ENCODE results near the gene FAM186B. TPM values are rescaled to one million over a fixed set of nuclear protein-coding genes. Genes with fewer than 3 reads are reported as not detected.

FAM186B gene
- total and polyA plus RNA-seq, 2 of the 13 experiments (the other 11 are each of a cell fraction or from before 2014, with no cell fraction given): 0.07 to 0.20 TPM

DNA sequence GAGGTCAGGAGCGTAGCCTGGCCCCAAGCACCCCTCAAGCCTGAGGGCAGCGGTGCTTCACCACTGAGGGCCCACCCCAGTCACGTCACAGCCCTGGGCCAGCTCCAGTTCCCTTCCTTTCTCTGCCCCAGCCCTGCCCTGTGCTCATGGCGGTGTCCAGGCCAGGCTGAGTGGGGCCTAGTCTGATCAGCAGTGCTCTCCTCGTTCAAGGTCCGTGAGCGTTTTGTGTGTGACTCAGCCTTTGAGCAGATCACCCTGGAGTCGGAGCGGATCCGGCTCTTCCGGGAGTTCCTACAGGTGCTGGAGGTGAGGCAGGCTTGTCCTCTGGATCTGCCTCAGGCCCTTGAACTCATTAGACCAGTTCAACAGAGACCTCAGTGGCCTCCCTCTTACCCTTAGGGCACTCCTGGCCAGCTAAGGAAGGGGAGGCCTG, 36.9 kb upstream of the FAM186B start (continued):
- TF ChIP-seq, protein P1, sequence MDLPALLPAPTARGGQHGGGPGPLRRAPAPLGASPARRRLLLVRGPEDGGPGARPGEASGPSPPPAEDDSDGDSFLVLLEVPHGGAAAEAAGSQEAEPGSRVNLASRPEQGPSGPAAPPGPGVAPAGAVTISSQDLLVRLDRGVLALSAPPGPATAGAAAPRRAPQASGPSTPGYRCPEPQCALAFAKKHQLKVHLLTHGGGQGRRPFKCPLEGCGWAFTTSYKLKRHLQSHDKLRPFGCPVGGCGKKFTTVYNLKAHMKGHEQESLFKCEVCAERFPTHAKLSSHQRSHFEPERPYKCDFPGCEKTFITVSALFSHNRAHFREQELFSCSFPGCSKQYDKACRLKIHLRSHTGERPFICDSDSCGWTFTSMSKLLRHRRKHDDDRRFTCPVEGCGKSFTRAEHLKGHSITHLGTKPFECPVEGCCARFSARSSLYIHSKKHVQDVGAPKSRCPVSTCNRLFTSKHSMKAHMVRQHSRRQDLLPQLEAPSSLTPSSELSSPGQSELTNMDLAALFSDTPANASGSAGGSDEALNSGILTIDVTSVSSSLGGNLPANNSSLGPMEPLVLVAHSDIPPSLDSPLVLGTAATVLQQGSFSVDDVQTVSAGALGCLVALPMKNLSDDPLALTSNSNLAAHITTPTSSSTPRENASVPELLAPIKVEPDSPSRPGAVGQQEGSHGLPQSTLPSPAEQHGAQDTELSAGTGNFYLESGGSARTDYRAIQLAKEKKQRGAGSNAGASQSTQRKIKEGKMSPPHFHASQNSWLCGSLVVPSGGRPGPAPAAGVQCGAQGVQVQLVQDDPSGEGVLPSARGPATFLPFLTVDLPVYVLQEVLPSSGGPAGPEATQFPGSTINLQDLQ (CRISPR knock-in tag; IDR thresholded peaks at IDR 0.05): no peak
- TF ChIP-seq KMT2B (CRISPR knock-in tag; IDR thresholded peaks at IDR 0.05): no peak
- no peak for TF ChIP-seq GLI4 (CRISPR knock-in tag; IDR thresholded peaks at IDR 0.05; ENCODE audit: borderline replicate concordance)
- no peak for TF ChIP-seq ZNF337 (CRISPR knock-in tag; IDR thresholded peaks at IDR 0.05; ENCODE audit: borderline replicate concordance, low read depth)
- TF ChIP-seq ZFYVE20 (CRISPR knock-in tag; IDR thresholded peaks at IDR 0.05; ENCODE audit: borderline replicate concordance, low read depth): no peak
- no peak; the same call in 1 of the 2 replicates for TF ChIP-seq HIVEP1 (CRISPR knock-in tag; IDR thresholded peaks at IDR 0.05)
- no peak for TF ChIP-seq MEF2D (CRISPR knock-in tag; IDR thresholded peaks at IDR 0.05)
- peak; percentile 51; the same call in 1 of the 2 replicates for TF ChIP-seq RARA (CRISPR knock-in tag; IDR thresholded peaks at IDR 0.05)
- TF ChIP-seq MXI1 (IDR thresholded peaks at IDR 0.05; ENCODE audit: borderline replicate concordance, low read depth, low read length): no peak; the same call in 2 of the 3 replicates
- 0 out of 2 replicates have a peak, but pooled peaks have one; percentile 26 for TF ChIP-seq ZNF317 (CRISPR knock-in tag; IDR thresholded peaks at IDR 0.05)
- TF ChIP-seq, protein P2, sequence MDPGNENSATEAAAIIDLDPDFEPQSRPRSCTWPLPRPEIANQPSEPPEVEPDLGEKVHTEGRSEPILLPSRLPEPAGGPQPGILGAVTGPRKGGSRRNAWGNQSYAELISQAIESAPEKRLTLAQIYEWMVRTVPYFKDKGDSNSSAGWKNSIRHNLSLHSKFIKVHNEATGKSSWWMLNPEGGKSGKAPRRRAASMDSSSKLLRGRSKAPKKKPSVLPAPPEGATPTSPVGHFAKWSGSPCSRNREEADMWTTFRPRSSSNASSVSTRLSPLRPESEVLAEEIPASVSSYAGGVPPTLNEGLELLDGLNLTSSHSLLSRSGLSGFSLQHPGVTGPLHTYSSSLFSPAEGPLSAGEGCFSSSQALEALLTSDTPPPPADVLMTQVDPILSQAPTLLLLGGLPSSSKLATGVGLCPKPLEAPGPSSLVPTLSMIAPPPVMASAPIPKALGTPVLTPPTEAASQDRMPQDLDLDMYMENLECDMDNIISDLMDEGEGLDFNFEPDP (CRISPR knock-in tag; conservative IDR thresholded peaks at IDR 0.05): no peak
- TF ChIP-seq GPN1 (CRISPR knock-in tag; IDR thresholded peaks at IDR 0.05; ENCODE audit: borderline replicate concordance): no peak
- no peak for TF ChIP-seq ZNF615 (CRISPR knock-in tag; IDR thresholded peaks at IDR 0.05; ENCODE audit: borderline replicate concordance)
- peak; percentile 38; the same call in 1 of the 2 replicates for TF ChIP-seq KDM2A (CRISPR knock-in tag; IDR thresholded peaks at IDR 0.05; ENCODE audit: borderline replicate concordance, low read depth)
- no peak for TF ChIP-seq RFXANK (CRISPR knock-in tag; IDR thresholded peaks at IDR 0.05)
- no peak for TF ChIP-seq FOXO1 (CRISPR knock-in tag; IDR thresholded peaks at IDR 0.05)
- TF ChIP-seq SMAD9 (CRISPR knock-in tag; IDR thresholded peaks at IDR 0.05): peak; percentile 74; the same call in 1 of the 2 replicates
- TF ChIP-seq, protein P3, sequence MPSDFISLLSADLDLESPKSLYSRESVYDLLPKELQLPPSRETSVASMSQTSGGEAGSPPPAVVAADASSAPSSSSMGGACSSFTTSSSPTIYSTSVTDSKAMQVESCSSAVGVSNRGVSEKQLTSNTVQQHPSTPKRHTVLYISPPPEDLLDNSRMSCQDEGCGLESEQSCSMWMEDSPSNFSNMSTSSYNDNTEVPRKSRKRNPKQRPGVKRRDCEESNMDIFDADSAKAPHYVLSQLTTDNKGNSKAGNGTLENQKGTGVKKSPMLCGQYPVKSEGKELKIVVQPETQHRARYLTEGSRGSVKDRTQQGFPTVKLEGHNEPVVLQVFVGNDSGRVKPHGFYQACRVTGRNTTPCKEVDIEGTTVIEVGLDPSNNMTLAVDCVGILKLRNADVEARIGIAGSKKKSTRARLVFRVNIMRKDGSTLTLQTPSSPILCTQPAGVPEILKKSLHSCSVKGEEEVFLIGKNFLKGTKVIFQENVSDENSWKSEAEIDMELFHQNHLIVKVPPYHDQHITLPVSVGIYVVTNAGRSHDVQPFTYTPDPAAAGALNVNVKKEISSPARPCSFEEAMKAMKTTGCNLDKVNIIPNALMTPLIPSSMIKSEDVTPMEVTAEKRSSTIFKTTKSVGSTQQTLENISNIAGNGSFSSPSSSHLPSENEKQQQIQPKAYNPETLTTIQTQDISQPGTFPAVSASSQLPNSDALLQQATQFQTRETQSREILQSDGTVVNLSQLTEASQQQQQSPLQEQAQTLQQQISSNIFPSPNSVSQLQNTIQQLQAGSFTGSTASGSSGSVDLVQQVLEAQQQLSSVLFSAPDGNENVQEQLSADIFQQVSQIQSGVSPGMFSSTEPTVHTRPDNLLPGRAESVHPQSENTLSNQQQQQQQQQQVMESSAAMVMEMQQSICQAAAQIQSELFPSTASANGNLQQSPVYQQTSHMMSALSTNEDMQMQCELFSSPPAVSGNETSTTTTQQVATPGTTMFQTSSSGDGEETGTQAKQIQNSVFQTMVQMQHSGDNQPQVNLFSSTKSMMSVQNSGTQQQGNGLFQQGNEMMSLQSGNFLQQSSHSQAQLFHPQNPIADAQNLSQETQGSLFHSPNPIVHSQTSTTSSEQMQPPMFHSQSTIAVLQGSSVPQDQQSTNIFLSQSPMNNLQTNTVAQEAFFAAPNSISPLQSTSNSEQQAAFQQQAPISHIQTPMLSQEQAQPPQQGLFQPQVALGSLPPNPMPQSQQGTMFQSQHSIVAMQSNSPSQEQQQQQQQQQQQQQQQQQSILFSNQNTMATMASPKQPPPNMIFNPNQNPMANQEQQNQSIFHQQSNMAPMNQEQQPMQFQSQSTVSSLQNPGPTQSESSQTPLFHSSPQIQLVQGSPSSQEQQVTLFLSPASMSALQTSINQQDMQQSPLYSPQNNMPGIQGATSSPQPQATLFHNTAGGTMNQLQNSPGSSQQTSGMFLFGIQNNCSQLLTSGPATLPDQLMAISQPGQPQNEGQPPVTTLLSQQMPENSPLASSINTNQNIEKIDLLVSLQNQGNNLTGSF (CRISPR knock-in tag; IDR thresholded peaks at IDR 0.05): no peak
- peak; percentile 72; the same call in 1 of the 2 replicates for TF ChIP-seq RFXAP (CRISPR knock-in tag; IDR thresholded peaks at IDR 0.05; ENCODE audit: borderline replicate concordance)
- 0 out of 2 replicates have a peak, but pooled peaks have one; percentile 28 for TF ChIP-seq RCOR2 (CRISPR knock-in tag; IDR thresholded peaks at IDR 0.05)
- no peak for TF ChIP-seq NR2F2 (IDR thresholded peaks at IDR 0.05; ENCODE audit: borderline replicate concordance, low read depth)
- no peak for TF ChIP-seq PPARG (CRISPR knock-in tag; conservative IDR thresholded peaks at IDR 0.05)
- no peak for TF ChIP-seq NFE2L2 (IDR thresholded peaks at IDR 0.05; ENCODE audit: low read length)
